ENCODE results near the gene SIX4. TPM values are rescaled to one million over a fixed set of nuclear protein-coding genes. Genes with fewer than 3 reads are reported as not detected.

The SIX4 gene
- total RNA-seq, 1 donor from 2014 or later, result 2.9 TPM

DNA sequence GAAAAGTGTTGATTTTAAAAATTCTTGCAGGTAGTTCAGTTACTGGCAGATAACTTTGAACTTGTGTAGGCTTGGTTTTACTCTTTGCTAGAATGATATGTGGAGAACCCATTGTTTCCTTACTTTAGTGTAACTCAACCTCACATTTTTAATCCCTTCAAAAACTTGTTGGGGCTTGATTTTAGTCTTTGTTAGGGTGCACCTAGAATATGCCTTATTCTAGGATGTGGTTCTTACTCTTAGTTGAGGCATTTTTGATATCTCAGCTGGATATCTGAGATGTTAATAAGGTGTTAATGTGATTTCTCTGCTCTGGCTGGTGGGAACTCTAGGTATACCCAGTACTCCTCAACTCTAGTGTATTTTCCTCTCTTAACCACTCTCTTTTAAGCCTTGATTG lies 20.4 kb upstream of the SIX4 start:
- no peak for TF ChIP-seq CTCF (IDR thresholded peaks at IDR 0.05)
- ATAC-seq (no peak), DNase-seq (no peak)
- H3K9me3 ChIP-seq, result peaks cover 12% of the 10 kb centered on the region
- no peaks in the 10 kb centered on the region for H3K4me1 ChIP-seq
- H3K27me3 ChIP-seq (ENCODE audit: low read depth), result no peaks in the 10 kb centered on the region
- H3K36me3 ChIP-seq, result no peaks in the 10 kb centered on the region
- intact Hi-C loops (cut with DNase I), result no loop called here
- H3K4me3 ChIP-seq, result no peak overlapping the region
- H3K27ac ChIP-seq, result no peak overlapping the region

- Histone ChIP-seq H3K27ac (no peak overlapping the region), H3K27me3 (ENCODE audit: low read depth) (no peaks in the 10 kb centered on the region), H3K4me1 (peaks cover 16% of the 10 kb centered on the region), H3K4me3 (no peak overlapping the region), H3K9me3 (peaks cover 8% of the 10 kb centered on the region), H3K36me3 (no peaks in the 10 kb centered on the region)
- DNase-seq (no peak), ATAC-seq (no peak)
- TF ChIP-seq CTCF (IDR thresholded peaks at IDR 0.05), result no peak
- intact Hi-C loops (cut with DNase I), result no loop called here
Measured at GRCh38 chr14:60738843-60739508, 14.8 kb upstream of the SIX4 start.

DNA sequence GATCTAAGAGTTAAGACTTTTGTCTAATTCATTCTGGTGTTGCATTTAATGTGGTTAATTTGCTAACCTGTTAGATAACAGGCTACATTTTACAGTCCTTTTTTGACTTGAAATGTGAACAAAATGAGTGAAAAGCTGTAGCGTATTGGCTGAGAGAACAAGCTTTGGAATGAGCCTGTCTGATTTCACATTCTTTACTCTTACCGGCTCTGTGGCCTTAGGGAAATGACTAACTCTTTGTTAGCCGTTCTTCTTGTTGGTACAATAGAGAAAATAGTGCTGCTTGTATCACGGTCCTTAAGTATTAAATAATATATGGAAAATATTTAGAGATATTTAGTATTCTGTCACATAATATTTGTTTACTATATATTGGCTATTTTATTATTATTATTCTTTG lies 12.3 kb upstream of the SIX4 start:
- no peak for DNase-seq
- peak overlapping the region; percentile 72 for H3K4me3 ChIP-seq
- no peak for TF ChIP-seq CTCF (IDR thresholded peaks at IDR 0.05)

GRCh38 chr14:60735416-60735815 lies 11.3 kb upstream of the SIX4 start:
- no peak for DNase-seq
- H3K36me3 ChIP-seq, result no peaks in the 10 kb centered on the region
- no peaks in the 10 kb centered on the region for H3K27me3 ChIP-seq (ENCODE audit: low read depth)
- H3K4me3 ChIP-seq, result peak overlapping the region; percentile 72
- TF ChIP-seq CTCF (IDR thresholded peaks at IDR 0.05), result no peak
- intact Hi-C loops (cut with DNase I), result no loop called here
- H3K9me3 ChIP-seq, result no peaks in the 10 kb centered on the region
- peak overlapping the region; percentile 71 for H3K27ac ChIP-seq
- ATAC-seq, result peak in 1 of 2 donors; percentile 39
- H3K4me1 ChIP-seq, result peaks cover 16% of the 10 kb centered on the region

More for the DNA sequence above, 12.3 kb upstream of the SIX4 start:
- H3K27me3 ChIP-seq (ENCODE audit: low read depth), result no peaks in the 10 kb centered on the region
- intact Hi-C loops (cut with DNase I), result no loop called here
- no peak overlapping the region for H3K27ac ChIP-seq
- H3K4me1 ChIP-seq, result peaks cover 16% of the 10 kb centered on the region
- no peaks in the 10 kb centered on the region for H3K36me3 ChIP-seq
- no peak for ATAC-seq
- H3K9me3 ChIP-seq, result no peaks in the 10 kb centered on the region

- H3K36me3 ChIP-seq, result no peaks in the 10 kb centered on the region
- TF ChIP-seq CTCF (IDR thresholded peaks at IDR 0.05), result no peak
- H3K9me3 ChIP-seq, result no peaks in the 10 kb centered on the region
- peak within 1 kb of the TSS; percentile 72 for H3K4me3 ChIP-seq
- intact Hi-C loops (cut with DNase I), result no loop called here
- ATAC-seq (peak; percentile 96 to 98), DNase-seq (peak; percentile 79)
- H3K27ac ChIP-seq, result peak within 1 kb of the TSS; percentile 71
- H3K4me1 ChIP-seq, result peaks cover 16% of the 10 kb centered on the region
- H3K27me3 ChIP-seq (ENCODE audit: low read depth), result no peaks in the 10 kb centered on the region
Measured at GRCh38 chr14:60734465-60735242, 10.5 kb upstream of the SIX4 start, which contains the start of gene MNAT1. TSS of gene MNAT1 (plus strand) at chr14:60734761. CDS start at chr14:60734863, 102 bp downstream.
